Testis (tissue), 2 donors: ENCODE results near the gene TCF4.

Source experiments
- POLR2A ChIP-seq: fragments of 450-650 bp; IDR thresholded peaks from one replicate; pipeline ENCODE4 v1.6.1; 2017; ENCODE audit warnings: antibody characterized with exemption, mild to moderate bottlenecking, moderate library complexity
- TF ChIP-seq, protein P1 (sequence below), 3 experiments: fragments of 450-650 bp in 2 of 3; fragments of 200-600 bp in 1 of 3; sonication (generic) in 1 of 3; IDR thresholded peaks; one replicate each; pipeline ENCODE4 v1.5.1; 2016 to 2019; ENCODE audit warnings: antibody characterized with exemption in 3 of 3, mild to moderate bottlenecking in 2 of 3, moderate library complexity in 1 of 3

DNA sequence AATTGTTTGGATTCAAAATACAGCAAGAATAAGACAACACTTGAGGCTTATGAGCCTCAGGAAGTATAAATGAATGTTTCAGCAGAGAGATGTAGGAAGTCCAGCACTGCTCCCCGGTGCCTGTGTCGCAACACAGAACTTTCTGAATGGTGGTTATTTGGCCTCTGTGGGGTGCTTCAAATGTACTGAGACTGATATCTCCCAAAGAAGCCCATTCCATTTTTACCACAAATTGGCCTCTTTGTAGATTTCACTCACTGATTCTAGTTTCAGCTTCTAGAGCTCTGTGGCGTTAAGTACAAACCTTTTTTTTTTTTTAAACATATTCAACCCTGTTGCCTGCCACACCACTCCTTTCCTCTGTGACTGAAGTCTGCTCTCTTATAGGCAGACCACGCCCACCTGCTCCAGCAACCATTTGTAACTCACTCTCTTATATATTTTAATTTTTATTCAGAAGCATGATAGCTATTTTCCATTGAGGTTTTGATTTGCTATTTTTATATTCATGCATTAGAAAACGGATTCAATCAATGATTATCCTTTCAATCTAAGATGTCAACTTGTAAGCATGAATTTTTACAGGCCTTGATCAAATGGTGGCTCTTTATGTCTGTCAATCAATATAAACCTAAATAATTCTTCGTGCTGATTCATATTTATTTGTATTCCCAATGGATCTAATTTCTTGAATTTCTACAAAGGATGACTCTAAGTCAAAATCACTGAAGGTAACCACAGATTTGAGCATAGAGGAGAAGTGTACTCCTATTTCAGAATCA lies 351.7 kb downstream of the TCF4 start:
- TF ChIP-seq, protein P1, sequence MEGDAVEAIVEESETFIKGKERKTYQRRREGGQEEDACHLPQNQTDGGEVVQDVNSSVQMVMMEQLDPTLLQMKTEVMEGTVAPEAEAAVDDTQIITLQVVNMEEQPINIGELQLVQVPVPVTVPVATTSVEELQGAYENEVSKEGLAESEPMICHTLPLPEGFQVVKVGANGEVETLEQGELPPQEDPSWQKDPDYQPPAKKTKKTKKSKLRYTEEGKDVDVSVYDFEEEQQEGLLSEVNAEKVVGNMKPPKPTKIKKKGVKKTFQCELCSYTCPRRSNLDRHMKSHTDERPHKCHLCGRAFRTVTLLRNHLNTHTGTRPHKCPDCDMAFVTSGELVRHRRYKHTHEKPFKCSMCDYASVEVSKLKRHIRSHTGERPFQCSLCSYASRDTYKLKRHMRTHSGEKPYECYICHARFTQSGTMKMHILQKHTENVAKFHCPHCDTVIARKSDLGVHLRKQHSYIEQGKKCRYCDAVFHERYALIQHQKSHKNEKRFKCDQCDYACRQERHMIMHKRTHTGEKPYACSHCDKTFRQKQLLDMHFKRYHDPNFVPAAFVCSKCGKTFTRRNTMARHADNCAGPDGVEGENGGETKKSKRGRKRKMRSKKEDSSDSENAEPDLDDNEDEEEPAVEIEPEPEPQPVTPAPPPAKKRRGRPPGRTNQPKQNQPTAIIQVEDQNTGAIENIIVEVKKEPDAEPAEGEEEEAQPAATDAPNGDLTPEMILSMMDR (IDR thresholded peaks at IDR 0.05), result no peak
- no peak for TF ChIP-seq POLR2A
